K562 (cell line): ENCODE measurements around the gene KARS1. TPM values are rescaled to one million over a fixed set of nuclear protein-coding genes. Genes with fewer than 3 reads are reported as not detected.

ENCODE experiments used
- CCNT2 ChIP-seq: IDR thresholded peaks from 2 replicates; pipeline ENCODE4 v1.6.1; 2011; ENCODE audit warnings: borderline replicate concordance, low read depth, mild to moderate bottlenecking, moderate library complexity, mixed read lengths, low read length; ENCODE audit not compliant: insufficient read length; ENCODE audit errors: extremely low read depth
- DPF2 ChIP-seq: fragments of 450-650 bp; IDR thresholded peaks from 2 replicates; pipeline ENCODE4 v1.6.1; 2016
- E2F5 ChIP-seq: sonication (generic); formaldehyde crosslinking; IDR thresholded peaks from 2 replicates; pipeline ENCODE4 v1.8.0; 2022; ENCODE audit warnings: mild to moderate bottlenecking, missing genetic modification reagents
- FOXJ3 ChIP-seq: sonication (generic); formaldehyde crosslinking; IDR thresholded peaks from 2 replicates; pipeline ENCODE4 v1.4.0; 2020; ENCODE audit warnings: mild to moderate bottlenecking, missing genetic modification reagents
- GABPB1 ChIP-seq: sonication (generic); formaldehyde crosslinking; IDR thresholded peaks from 2 replicates; pipeline ENCODE4 v1.8.0; 2022; ENCODE audit warnings: mild to moderate bottlenecking, missing genetic modification reagents
- MYBL2 ChIP-seq, 2 experiments: fragments of 450-650 bp in 1 of 2; sonication (generic) in 1 of 2; formaldehyde crosslinking in 1 of 2; IDR thresholded peaks; 2 replicates each; pipeline versions ENCODE4 v1.6.1 to v1.8.1; 2017 to 2022; ENCODE audit warnings: borderline replicate concordance in 1 of 2, inconsistent platforms in 1 of 2, low read depth in 1 of 2, mild to moderate bottlenecking in 1 of 2, missing genetic modification reagents in 1 of 2, moderate library complexity in 1 of 2
- NEUROD1 ChIP-seq: fragments of 150-350 bp; IDR thresholded peaks from 2 replicates; pipeline ENCODE4 v1.6.1; 2014; ENCODE audit warnings: borderline replicate concordance, low read length, low read depth; ENCODE audit not compliant: partially characterized antibody
- POLR2G ChIP-seq: fragments of 200-400 bp; formaldehyde crosslinking; IDR thresholded peaks from 2 replicates; pipeline ENCODE4 v1.6.1; 2017; ENCODE audit warnings: low read depth, mild to moderate bottlenecking, antibody characterized with exemption, low read length, moderate library complexity
- SMARCE1 ChIP-seq: fragments of 450-650 bp; IDR thresholded peaks from 2 replicates; pipeline ENCODE4 v1.7.1; 2016; ENCODE audit warnings: mild to moderate bottlenecking
- STAT5A ChIP-seq: IDR thresholded peaks from 2 replicates; pipeline ENCODE4 v1.6.1; 2012; ENCODE audit warnings: low read length, inconsistent platforms, borderline replicate concordance
- TCFL5 ChIP-seq: fragments of 250-450 bp; sonication (Bioruptor Pico); conservative IDR thresholded peaks from 2 replicates; pipeline ENCODE4 v1.6.1; 2021; ENCODE audit warnings: mild to moderate bottlenecking, moderate library complexity, matching md5 sums
- TEAD1 ChIP-seq, 2 experiments: fragments of 450-650 bp in 1 of 2; sonication (generic) in 1 of 2; formaldehyde crosslinking; IDR thresholded peaks; 2 replicates each; pipeline versions ENCODE4 v1.4.0 to v1.8.0; 2020 to 2022; ENCODE audit warnings: mild to moderate bottlenecking in 2 of 2, missing genetic modification reagents in 1 of 2
- ZBTB1 ChIP-seq: sonication (generic); formaldehyde crosslinking; IDR thresholded peaks from 2 replicates; pipeline ENCODE4 v1.8.1; 2023; ENCODE audit warnings: missing genetic modification reagents, low read depth, mild to moderate bottlenecking, borderline replicate concordance
- ZBTB17 ChIP-seq: fragments of 450-650 bp; formaldehyde crosslinking; IDR thresholded peaks from 2 replicates; pipeline ENCODE4 v1.4.0; 2020; ENCODE audit warnings: mild to moderate bottlenecking
- ZNF263 ChIP-seq: sonication (generic); formaldehyde crosslinking; IDR thresholded peaks from 2 replicates; pipeline ENCODE4 v1.8.0; 2022; ENCODE audit warnings: mild to moderate bottlenecking, missing genetic modification reagents, borderline replicate concordance
- ZNF518B ChIP-seq: fragments of 250-450 bp; sonication (Bioruptor Pico); IDR thresholded peaks from 2 replicates; pipeline ENCODE4 v1.5.0; 2021; ENCODE audit warnings: mild to moderate bottlenecking, moderate library complexity
- polyA plus RNA-seq, 8 experiments: library from polyadenylated mRNA; depleted of rRNA in 4 of 8; stranded (reverse) in 5 of 8; unstranded in 3 of 8; fragments of >200 nt; fragmentation: Nextera tagmentation in 2 of 8; fragmentation: Illumina TruSeq in 1 of 8; extraction: Ambion mirVana in 2 of 8; extraction: Trizol in 1 of 8; gene quantifications; 2 replicates each; pipeline versions ENCODE4 v1.2.1 to v1.2.3, GENCODE V29; 2011 to 2014; ENCODE audit warnings: inconsistent platforms in 1 of 8, missing spikeins in 1 of 8
- total RNA-seq, 7 experiments: library from RNA; depleted of rRNA in 6 of 7; stranded (reverse); fragments of >200 nt in 6 of 7; fragmentation: Illumina TruSeq in 2 of 7; extraction: Trizol in 2 of 7; gene quantifications; 2 replicates each; pipeline versions ENCODE4 v1.2.1 to v1.2.3, GENCODE V29; 2011 to 2021; ENCODE audit warnings: low replicate concordance in 1 of 7
- TF ChIP-seq, protein P1 (sequence below): sonication (generic); formaldehyde crosslinking; IDR thresholded peaks from 2 replicates; pipeline ENCODE4 v1.8.1; 2022; ENCODE audit warnings: missing genetic modification reagents
- TF ChIP-seq, protein P2 (sequence below), 2 experiments: fragments of 450-650 bp in 1 of 2; sonication (generic) in 1 of 2; formaldehyde crosslinking; conservative IDR thresholded peaks; 2 replicates each; pipeline versions ENCODE4 v1.4.0 to v1.8.1; 2020 to 2022; ENCODE audit warnings: mild to moderate bottlenecking in 1 of 2, missing genetic modification reagents in 1 of 2

Gene KARS1
- total and polyA plus RNA-seq, 9 of the 15 experiments (the other 6 are each of a cell fraction or from before 2014, with no cell fraction given): 223 to 386 (median 304) TPM

- TF ChIP-seq E2F5 (CRISPR knock-in tag) (no peak), ZNF263 (CRISPR knock-in tag) (no peak), TEAD1 (CRISPR knock-in tag; IDR thresholded peaks at IDR 0.05) (no peak), NEUROD1 (peak; percentile 49), ZNF518B (CRISPR knock-in tag) (no peak), MYBL2 (IDR thresholded peaks at IDR 0.05; ENCODE audit: low read depth) (no peak), MYBL2 (CRISPR knock-in tag; IDR thresholded peaks at IDR 0.05; ENCODE audit: borderline replicate concordance) (no peak), SMARCE1 (peak; percentile 98), FOXJ3 (CRISPR knock-in tag) (no peak), POLR2G (no peak), CCNT2 (peak; percentile 70), STAT5A (peak; percentile 41; the same call in 1 of the 2 replicates), DPF2 (peak; percentile 98), ZBTB17 (CRISPR knock-in tag) (no peak), TCFL5 (CRISPR knock-in tag) (no peak), GABPB1 (CRISPR knock-in tag) (no peak), ZBTB1 (no peak)
- TF ChIP-seq, protein P1, sequence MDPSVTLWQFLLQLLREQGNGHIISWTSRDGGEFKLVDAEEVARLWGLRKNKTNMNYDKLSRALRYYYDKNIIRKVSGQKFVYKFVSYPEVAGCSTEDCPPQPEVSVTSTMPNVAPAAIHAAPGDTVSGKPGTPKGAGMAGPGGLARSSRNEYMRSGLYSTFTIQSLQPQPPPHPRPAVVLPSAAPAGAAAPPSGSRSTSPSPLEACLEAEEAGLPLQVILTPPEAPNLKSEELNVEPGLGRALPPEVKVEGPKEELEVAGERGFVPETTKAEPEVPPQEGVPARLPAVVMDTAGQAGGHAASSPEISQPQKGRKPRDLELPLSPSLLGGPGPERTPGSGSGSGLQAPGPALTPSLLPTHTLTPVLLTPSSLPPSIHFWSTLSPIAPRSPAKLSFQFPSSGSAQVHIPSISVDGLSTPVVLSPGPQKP (CRISPR knock-in tag): no peak
- TF ChIP-seq, protein P2, sequence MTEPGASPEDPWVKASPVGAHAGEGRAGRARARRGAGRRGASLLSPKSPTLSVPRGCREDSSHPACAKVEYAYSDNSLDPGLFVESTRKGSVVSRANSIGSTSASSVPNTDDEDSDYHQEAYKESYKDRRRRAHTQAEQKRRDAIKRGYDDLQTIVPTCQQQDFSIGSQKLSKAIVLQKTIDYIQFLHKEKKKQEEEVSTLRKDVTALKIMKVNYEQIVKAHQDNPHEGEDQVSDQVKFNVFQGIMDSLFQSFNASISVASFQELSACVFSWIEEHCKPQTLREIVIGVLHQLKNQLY (CRISPR knock-in tag; conservative IDR thresholded peaks at IDR 0.05): no peak
- TF ChIP-seq, all 486 proteins: peak for 64
Observed at GRCh38 chr16:75624921-75625334, 22.5 kb downstream of the KARS1 start (continued).
